Large intestine (tissue), 3 donors: ENCODE data around the gene CPNE5. TPM values are rescaled to one million over a fixed set of nuclear protein-coding genes. Genes with fewer than 3 reads are reported as not detected.

ENCODE experiments used
- DNase-seq, 2 donors: peaks; one replicate each; pipeline versions ENCODE4 v3.0.0 to v3.0.0-alpha.2; 2013
- H3K27ac ChIP-seq: one replicate; pipeline ENCODE4 v1.5.1; 2013; ENCODE audit warnings: low read length
- H3K27me3 ChIP-seq: 2 replicates; pipeline ENCODE4 v1.6.1; 2013; ENCODE audit warnings: low read length; ENCODE audit not compliant: control insufficient read depth, insufficient read depth
- H3K36me3 ChIP-seq: 2 replicates; pipeline ENCODE4 v1.6.1; 2013; ENCODE audit warnings: low read length; ENCODE audit not compliant: control insufficient read depth, insufficient read depth
- H3K4me1 ChIP-seq: one replicate; pipeline ENCODE4 v1.6.1; 2013; ENCODE audit warnings: low read length; ENCODE audit not compliant: control insufficient read depth, insufficient read depth
- H3K4me3 ChIP-seq: one replicate; pipeline ENCODE4 v1.5.1; 2013; ENCODE audit warnings: low read length
- H3K9me3 ChIP-seq: one replicate; pipeline ENCODE4 v1.6.1; 2013; ENCODE audit warnings: mild to moderate bottlenecking, low read depth, low read length, moderate library complexity; ENCODE audit not compliant: control insufficient read depth
- WGBS: methylation state at CpG from one replicate; pipeline ENCODE4 v1.1.5; 2013; ENCODE audit warnings: low lambda C conversion rate; ENCODE audit not compliant: insufficient coverage; 5-methylcytosine and 5-hydroxymethylcytosine counted together
- polyA plus RNA-seq: library from polyadenylated mRNA; unstranded; fragments of 120-200 nt; gene quantifications from one replicate; pipeline ENCODE4 v1.2.1, GENCODE V29; 2013

The CPNE5 gene
- polyA plus RNA-seq, 1 donor: 3.9 TPM

DNA sequence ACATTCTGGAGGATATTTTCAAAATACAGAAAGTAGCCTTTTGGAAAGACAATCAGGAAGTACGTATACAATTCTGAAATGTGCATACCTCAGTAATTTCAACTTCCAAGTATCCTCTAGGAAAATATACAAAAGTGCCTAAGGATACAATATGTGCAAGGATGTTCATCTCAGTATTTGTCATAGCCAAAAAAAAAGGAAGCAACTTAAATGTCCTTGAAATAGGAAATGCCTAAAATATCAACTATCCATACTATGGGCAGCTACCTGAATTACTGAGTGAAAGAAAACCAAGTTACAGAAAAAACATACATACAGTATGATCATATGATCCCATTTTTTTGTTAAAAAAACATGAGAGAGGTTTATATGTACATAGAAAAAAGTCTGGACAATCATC lies 33.9 kb upstream of the CPNE5 start:
- WGBS: 100% methylated on average over 1 of the region's 1 CpG
- Histone ChIP-seq H3K27me3 (no peaks in the 10 kb centered on the region), H3K4me1 (peaks cover 10% of the 10 kb centered on the region), H3K9me3 (no peaks in the 10 kb centered on the region), H3K4me3 (no peak overlapping the region), H3K36me3 (peaks cover 14% of the 10 kb centered on the region), H3K27ac (no peak overlapping the region)
- DNase-seq: no peak

DNA sequence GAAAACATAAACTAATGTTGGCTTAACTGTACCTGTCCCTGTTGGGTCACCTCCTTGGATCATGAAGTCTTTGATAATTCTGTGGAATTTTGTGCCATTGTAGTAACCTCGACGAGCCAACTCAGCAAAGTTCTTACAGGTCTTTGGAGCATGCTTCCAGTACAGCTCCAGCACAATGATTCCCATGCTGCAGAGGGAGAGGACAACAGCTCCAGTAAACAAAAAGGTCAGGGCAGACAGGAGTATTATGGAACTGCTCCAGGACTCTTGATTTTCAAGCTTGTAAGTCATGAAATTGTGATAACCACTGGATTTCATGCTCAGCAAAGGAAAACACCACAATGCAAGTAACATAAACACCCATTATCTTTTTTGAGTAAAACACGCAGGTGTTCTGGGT lies 32.4 kb upstream of the CPNE5 start:
- Histone ChIP-seq H3K27ac (no peak overlapping the region), H3K27me3 (no peaks in the 10 kb centered on the region), H3K4me1 (peaks cover 10% of the 10 kb centered on the region), H3K36me3 (peaks cover 27% of the 10 kb centered on the region), H3K4me3 (no peak overlapping the region), H3K9me3 (no peaks in the 10 kb centered on the region)
- WGBS: no CpG with 5 or more reads among the region's 3 CpGs
- no peak for DNase-seq

DNA sequence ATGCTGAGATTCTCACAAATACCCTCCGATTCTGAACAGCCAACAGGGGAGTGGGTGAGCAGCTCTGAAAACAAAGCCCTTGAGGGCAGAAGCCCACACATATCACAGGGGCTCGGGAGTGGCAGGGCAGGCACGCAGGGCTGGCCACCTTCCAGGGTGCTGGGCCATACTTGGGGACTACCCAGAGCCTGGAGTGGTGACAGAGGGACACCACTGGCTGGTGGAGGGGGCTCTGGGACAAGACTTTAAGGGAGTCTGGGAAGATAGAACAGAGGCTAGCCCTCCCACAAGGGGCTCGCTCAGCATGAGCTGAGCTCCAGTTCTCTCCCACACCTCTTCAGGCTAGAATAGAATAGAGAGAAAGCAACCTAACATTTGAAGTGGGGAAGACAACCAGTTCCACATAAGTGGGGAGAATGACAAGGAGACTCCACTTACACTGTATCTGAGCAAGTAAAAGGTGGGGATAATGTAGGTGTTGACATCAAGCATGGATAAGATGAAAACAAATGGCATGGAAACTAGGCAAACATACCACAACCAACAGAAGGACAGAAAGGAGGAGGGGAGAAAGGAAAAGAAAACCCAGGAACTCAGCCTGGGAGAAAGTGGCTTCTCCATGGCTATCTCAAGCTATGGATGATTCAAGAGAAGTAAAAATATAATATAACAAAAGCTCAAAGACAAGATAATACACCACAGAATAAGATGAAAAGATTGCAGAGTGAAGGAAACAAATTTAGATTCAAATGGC lies 28.4 kb upstream of the CPNE5 start:
- Histone ChIP-seq H3K27me3 (no peaks in the 10 kb centered on the region), H3K9me3 (no peaks in the 10 kb centered on the region), H3K4me3 (no peak overlapping the region), H3K36me3 (peaks cover 40% of the 10 kb centered on the region), H3K27ac (no peak overlapping the region), H3K4me1 (no peaks in the 10 kb centered on the region)
- no peak for DNase-seq
- WGBS: no CpG with 5 or more reads among the region's 4 CpGs

DNA sequence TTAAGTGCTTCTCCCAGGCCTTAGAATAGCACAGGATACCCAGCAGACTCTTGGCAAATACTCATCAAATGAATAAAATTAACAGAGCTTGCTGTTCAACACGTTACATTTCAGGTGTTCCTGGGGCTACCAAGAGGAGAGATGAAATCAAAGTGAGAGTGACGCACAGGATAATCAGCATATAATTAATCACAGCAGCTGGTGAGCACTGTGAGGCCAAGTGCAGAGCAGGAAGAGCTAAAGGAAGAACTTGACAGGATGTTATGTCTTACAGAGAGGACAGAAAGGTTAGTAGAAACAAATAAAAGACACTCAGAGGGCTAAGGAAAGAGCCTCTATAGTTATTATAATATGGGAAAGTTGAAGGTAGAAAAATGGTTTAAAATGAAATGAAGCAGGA lies 26.6 kb upstream of the CPNE5 start:
- Histone ChIP-seq H3K4me3 (no peak overlapping the region), H3K27ac (no peak overlapping the region), H3K9me3 (no peaks in the 10 kb centered on the region), H3K27me3 (no peaks in the 10 kb centered on the region), H3K36me3 (peaks cover 42% of the 10 kb centered on the region), H3K4me1 (no peaks in the 10 kb centered on the region)
- no peak for DNase-seq
- no CpG with 5 or more reads among the region's 2 CpGs for WGBS

DNA sequence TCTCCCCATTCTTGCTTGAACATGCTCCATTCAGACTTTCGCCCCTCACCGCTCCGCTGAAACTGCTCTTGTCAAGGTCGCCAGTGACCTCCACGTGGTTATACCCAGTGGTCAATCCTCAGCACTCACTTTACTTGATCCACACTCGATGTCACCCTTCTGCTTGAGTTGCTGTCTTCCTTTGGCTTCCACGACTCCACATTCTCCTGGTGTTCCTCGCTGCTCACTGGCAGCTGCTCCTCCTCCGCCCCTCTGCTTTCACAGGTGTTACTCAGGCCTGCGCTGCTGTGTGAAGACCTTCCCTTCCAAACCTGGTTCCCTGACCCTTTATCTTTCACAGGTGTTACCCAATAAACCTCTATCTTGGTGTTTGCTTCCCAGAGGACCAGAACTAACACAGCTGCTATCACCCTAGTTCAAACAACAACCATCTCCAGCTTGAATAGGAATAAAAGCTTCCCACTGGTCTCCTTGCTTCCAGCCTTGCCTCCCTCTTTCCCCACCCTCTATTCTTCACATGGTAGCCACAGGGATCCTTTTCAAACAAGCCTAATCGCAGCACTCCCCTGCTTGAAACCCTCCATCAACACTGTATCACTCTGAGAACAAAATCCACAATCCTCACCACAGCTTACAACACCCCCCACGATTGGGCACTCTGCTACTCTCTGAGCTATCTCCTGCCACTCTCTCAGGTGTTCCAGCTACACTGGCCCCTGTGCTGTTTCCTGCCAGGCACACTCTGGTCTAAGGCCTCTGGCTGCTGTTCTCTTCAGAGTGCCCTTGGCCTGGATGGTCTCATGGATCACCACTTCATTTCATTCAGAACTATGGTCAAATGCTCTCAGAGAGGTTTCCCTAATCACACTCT lies 24.7 kb upstream of the CPNE5 start:
- DNase-seq: no peak
- Histone ChIP-seq H3K27me3 (no peaks in the 10 kb centered on the region), H3K4me1 (no peaks in the 10 kb centered on the region), H3K4me3 (no peak overlapping the region), H3K36me3 (peaks cover 34% of the 10 kb centered on the region), H3K27ac (no peak overlapping the region), H3K9me3 (no peaks in the 10 kb centered on the region)
- no CpG with 5 or more reads among the region's 12 CpGs for WGBS

DNA sequence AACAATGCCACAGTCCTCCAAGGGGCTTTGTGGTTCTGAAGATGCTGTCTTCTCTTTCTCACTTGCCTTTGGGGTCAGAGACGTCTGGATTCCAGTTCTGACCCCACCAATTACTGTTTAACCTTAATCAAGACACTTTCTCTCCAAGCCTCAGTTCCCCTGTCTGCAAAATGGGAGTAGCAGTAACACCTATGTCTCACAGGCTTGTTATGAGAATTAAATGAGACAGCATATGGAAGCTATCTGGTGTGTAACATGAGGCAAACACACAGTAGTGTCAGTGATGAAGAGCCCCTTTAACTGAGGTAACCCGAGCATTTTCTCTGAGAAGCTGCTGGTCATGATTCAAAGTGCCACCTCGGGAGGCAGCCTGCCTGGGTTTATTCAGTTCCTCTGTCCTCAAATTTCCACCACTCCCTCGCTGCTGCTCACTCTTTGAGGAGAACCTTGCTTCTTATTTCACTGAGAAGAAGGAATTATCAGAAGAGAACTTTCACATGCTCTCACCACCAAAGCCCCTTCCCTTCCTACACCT lies 23.7 kb upstream of the CPNE5 start:
- Histone ChIP-seq H3K27me3 (no peaks in the 10 kb centered on the region), H3K27ac (no peak overlapping the region), H3K36me3 (peaks cover 32% of the 10 kb centered on the region), H3K4me1 (no peaks in the 10 kb centered on the region), H3K9me3 (no peaks in the 10 kb centered on the region), H3K4me3 (no peak overlapping the region)
- WGBS: no CpG with 5 or more reads among the region's 4 CpGs
- no peak for DNase-seq

DNA sequence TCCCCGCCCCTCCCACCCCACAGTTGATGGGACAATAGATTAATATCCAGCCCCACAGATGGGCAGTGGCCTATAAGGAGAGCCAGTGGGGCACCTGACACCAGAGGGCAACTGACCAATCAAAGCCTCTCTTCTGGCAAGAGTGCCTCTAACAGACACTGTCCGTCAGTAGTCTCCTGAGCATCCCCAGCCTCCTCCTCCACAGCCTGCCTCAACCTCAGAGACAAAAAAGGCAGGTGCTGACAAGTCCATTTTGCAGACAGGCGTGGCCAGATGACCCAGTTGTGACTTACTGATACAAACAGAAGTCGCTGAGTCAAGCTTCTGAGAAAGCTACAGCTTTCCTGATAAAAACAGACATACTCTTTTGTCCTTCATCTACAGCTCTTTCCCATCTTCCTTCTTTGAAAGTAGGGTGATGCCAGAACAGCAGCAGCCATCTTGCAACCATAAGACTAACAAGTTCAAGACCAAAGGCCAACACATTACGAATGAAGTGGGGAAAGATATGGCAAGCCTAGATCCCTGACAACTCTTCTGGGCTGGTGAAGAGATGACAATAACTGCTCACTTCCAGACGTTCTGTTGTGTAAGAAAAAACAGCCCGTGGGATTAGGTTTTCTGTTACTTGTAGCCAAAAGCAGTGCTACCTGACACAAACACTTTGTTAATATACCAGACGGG lies 23.1 kb upstream of the CPNE5 start:
- 60% methylated on average over 1 of the region's 8 CpGs for WGBS
- no peak for DNase-seq
- no peaks in the 10 kb centered on the region for H3K4me1 ChIP-seq
- H3K9me3 ChIP-seq: no peaks in the 10 kb centered on the region
- no peak overlapping the region for H3K4me3 ChIP-seq
- no peak overlapping the region for H3K27ac ChIP-seq
- H3K27me3 ChIP-seq: no peaks in the 10 kb centered on the region
- peaks cover 26% of the 10 kb centered on the region for H3K36me3 ChIP-seq

DNA sequence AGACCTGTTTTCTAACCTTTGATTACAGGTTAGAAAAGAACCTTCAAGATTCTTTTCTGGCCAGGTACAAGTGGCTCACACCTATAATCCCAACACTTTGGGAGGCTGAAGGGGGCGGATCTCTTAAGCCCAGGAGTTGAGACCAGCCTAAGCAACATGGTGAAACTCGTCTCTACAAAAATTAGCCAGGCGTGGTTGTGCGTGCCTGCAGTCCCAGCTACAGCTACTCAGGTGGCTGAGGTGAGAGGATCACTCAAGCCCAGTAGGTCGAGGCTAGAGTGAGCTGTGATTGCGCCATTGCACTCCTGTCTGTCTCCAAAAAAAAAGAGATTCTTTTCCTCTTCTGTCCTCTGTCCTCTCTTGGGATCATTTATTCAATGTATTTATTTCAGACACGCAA lies 20.9 kb upstream of the CPNE5 start:
- H3K4me3 ChIP-seq: no peak overlapping the region
- no CpG with 5 or more reads among the region's 7 CpGs for WGBS
- H3K36me3 ChIP-seq: peaks cover 32% of the 10 kb centered on the region
- no peak overlapping the region for H3K27ac ChIP-seq
- H3K27me3 ChIP-seq: no peaks in the 10 kb centered on the region
- no peaks in the 10 kb centered on the region for H3K9me3 ChIP-seq
- no peak for DNase-seq
- no peaks in the 10 kb centered on the region for H3K4me1 ChIP-seq

DNA sequence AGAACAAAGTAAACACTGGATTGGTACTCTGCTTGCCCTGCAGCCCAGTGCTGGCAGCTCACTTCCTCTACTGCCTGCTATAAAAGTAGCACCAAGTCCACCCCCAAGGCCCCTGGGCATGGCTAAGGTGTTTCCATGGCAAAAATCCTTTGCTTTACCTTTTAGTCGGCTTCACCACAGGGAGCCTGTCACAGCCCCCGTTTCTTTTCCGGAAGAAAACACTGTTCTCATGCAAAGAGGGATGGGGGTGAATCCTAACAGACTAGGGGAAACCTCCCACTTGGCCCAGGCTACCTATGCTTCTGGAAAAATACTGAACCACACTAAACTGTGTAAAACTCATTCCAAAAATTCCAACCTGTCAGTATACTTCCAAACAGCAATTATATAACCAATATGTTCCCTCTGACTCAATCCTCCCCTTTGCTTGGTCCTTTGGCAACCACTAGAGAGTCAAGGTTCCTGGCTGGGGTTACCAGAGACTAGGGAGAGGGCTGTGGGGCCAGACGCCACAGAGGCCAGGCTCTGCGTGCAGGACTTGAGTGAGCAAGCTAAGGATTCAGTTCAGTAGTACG lies 19.2 kb upstream of the CPNE5 start:
- Histone ChIP-seq H3K9me3 (no peaks in the 10 kb centered on the region), H3K4me1 (no peaks in the 10 kb centered on the region), H3K4me3 (no peak overlapping the region), H3K27ac (no peak overlapping the region), H3K27me3 (no peaks in the 10 kb centered on the region), H3K36me3 (peaks cover 30% of the 10 kb centered on the region)
- no peak for DNase-seq
- WGBS: no CpG with 5 or more reads among the region's 6 CpGs

DNA sequence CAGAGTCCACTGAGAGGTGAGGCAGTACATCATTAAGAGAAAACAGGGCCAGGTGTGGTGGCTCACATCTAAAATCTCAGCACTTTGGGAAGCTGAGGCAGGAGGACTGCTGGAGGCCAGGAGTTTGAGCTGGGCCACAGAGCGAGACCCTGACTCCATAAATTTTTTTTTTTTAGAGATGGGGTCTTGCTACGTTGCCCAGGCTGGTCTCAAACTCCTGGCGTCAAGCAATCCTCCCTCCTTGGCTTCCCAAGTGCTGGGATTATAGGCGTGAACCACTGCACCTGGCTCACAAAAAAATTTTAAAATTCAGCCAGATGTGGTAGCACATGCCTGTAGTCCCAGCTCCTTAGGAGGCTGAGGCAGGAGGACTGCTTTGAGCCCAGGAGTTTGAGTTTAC lies 18.1 kb upstream of the CPNE5 start:
- no CpG with 5 or more reads among the region's 4 CpGs for WGBS
- no peak overlapping the region for H3K27ac ChIP-seq

More for the DNA sequence above, 18.1 kb upstream of the CPNE5 start:
- H3K36me3 ChIP-seq: peaks cover 35% of the 10 kb centered on the region
- no peaks in the 10 kb centered on the region for H3K27me3 ChIP-seq
- no peaks in the 10 kb centered on the region for H3K9me3 ChIP-seq
- peaks cover 6% of the 10 kb centered on the region for H3K4me1 ChIP-seq
- DNase-seq: no peak
- H3K4me3 ChIP-seq: no peak overlapping the region
